HCT116 (cell line): ENCODE measurements around the gene BOLA3. TPM values are rescaled to one million over a fixed set of nuclear protein-coding genes. Genes with fewer than 3 reads are reported as not detected.

ENCODE experiments used
- ATAC-seq: fragments of 200-7000 bp; cut with Tn5 transposase; 2 replicates; pipeline ENCODE4 v1.9.1; 2020; ENCODE audit warnings: mild to moderate bottlenecking, moderate library complexity
- BruUV-seq: library from RNA; stranded (reverse); fragments of 400-500 nt; replicated peaks from 2 replicates; lab custom pipeline; 2021; lab: Mats Ljungman, UMichigan
- CTCF ChIA-PET: fragments of 300-600 bp; sonication (Branson Sonifier 250); formaldehyde crosslinking; loops from one replicate; lab custom pipeline; 2021; ENCODE audit warnings: antibody characterized with exemption; lab: Charles Lee
- POLR2A ChIA-PET: fragments of 300-600, 350-600 bp; sonication (Branson Sonifier 250); formaldehyde crosslinking; loops from one replicate; lab custom pipeline; 2021; ENCODE audit warnings: antibody characterized with exemption; lab: Charles Lee
- RAD21 ChIA-PET, 2 experiments: fragments of 300-600 bp; sonication (Branson Sonifier 250); formaldehyde crosslinking; loops; one replicate each; lab custom pipeline; 2023; ENCODE audit warnings: low total read pairs in 2 of 2; ENCODE audit not compliant: uncharacterized antibody in 2 of 2, unreplicated experiment in 2 of 2, low non-redundant PET in 1 of 2; lab: Charles Lee
- DNase-seq: peaks from one replicate; pipeline ENCODE4 v3.0.0-alpha.2; 2010; ENCODE audit warnings: low read depth, low spot score
- H2AFZ ChIP-seq: fragments of 200-600 bp; shearing (Covaris generic), sonication (generic); 2 replicates; pipeline ENCODE4 v1.6.1; 2017; ENCODE audit warnings: low read depth, mixed run types, mixed read lengths, antibody characterized with exemption, low read length; ENCODE audit not compliant: poor library complexity, severe bottlenecking
- H3K27ac ChIP-seq: 2 replicates; pipeline ENCODE4 v1.5.1; 2012; ENCODE audit warnings: low read depth, low read length
- H3K27me3 ChIP-seq: fragments of 200-600 bp; sonication (generic); 2 replicates; pipeline ENCODE4 v1.6.1; 2016; ENCODE audit warnings: mixed run types, low read length, mixed read lengths; ENCODE audit not compliant: insufficient read depth
- H3K36me3 ChIP-seq, 2 experiments: fragments of 200-500 bp in 1 of 2; fragments of 200-600 bp in 1 of 2; sonication (Bioruptor generic) in 1 of 2; sonication (generic) in 1 of 2; 2 replicates each; pipeline versions ENCODE4 v1.5.1 to v1.6.1; 2014 to 2016; ENCODE audit warnings: low read length in 2 of 2, inconsistent platforms in 1 of 2, mixed read lengths in 1 of 2, mixed run types in 1 of 2; ENCODE audit not compliant: insufficient read depth in 2 of 2, control insufficient read depth in 1 of 2
- H3K4me1 ChIP-seq, 2 experiments: fragments of 200-600 bp in 1 of 2; sonication (generic) in 1 of 2; 2 replicates each; pipeline versions ENCODE4 v1.5.1 to v1.6.1; 2012 to 2017; ENCODE audit warnings: low read length in 2 of 2, inconsistent platforms in 1 of 2, mild to moderate bottlenecking in 1 of 2, mixed read lengths in 1 of 2, mixed run types in 1 of 2, moderate library complexity in 1 of 2; ENCODE audit not compliant: insufficient read depth in 2 of 2, control insufficient read depth in 1 of 2
- H3K4me2 ChIP-seq: fragments of 200-600 bp; sonication (generic); 2 replicates; pipeline ENCODE4 v1.6.1; 2017; ENCODE audit warnings: mixed run types, low read length, mixed read lengths
- H3K4me3 ChIP-seq, 2 experiments: fragments of 200-600 bp in 1 of 2; sonication (generic) in 1 of 2; replicated peaks in 1 of 2; 2 replicates each; pipeline ENCODE4 v1.5.1; 2011 to 2016; ENCODE audit warnings: low read length in 2 of 2, control low read depth in 1 of 2, low read depth in 1 of 2, mild to moderate bottlenecking in 1 of 2, mixed read lengths in 1 of 2, mixed run types in 1 of 2
- H3K79me2 ChIP-seq: fragments of 200-600 bp; sonication (generic); 2 replicates; pipeline ENCODE4 v1.6.1; 2017; ENCODE audit warnings: mild to moderate bottlenecking, mixed run types, low read length, moderate library complexity, mixed read lengths; ENCODE audit not compliant: insufficient read depth
- H3K9ac ChIP-seq: fragments of 200-600 bp; sonication (generic); 2 replicates; pipeline ENCODE4 v1.6.1; 2016; ENCODE audit warnings: low read length, mixed read lengths
- H3K9me2 ChIP-seq: fragments of 200-600 bp; sonication (generic), shearing (Covaris generic); 2 replicates; pipeline ENCODE4 v1.6.1; 2017; ENCODE audit warnings: mixed run types, mild to moderate bottlenecking, moderate library complexity; ENCODE audit not compliant: insufficient read depth
- H3K9me3 ChIP-seq, 2 experiments: fragments of 200-500 bp in 1 of 2; fragments of 200-600 bp in 1 of 2; sonication (Bioruptor generic) in 1 of 2; sonication (generic) in 1 of 2; 2 replicates each; pipeline ENCODE4 v1.6.1; 2014 to 2017; ENCODE audit warnings: low read length in 2 of 2, mixed read lengths in 2 of 2, inconsistent platforms in 1 of 2, low read depth in 1 of 2, mild to moderate bottlenecking in 1 of 2, mixed run types in 1 of 2, moderate library complexity in 1 of 2; ENCODE audit not compliant: control insufficient read depth in 1 of 2, insufficient read depth in 1 of 2
- H4K20me1 ChIP-seq: fragments of 200-600 bp; sonication (generic), shearing (Covaris generic); 2 replicates; pipeline ENCODE4 v1.6.1; 2017; ENCODE audit warnings: mixed run types, mild to moderate bottlenecking, moderate library complexity; ENCODE audit not compliant: insufficient read depth
- ATF3 ChIP-seq: IDR thresholded peaks from 2 replicates; pipeline ENCODE4 v1.6.1; 2012
- CBX3 ChIP-seq: IDR thresholded peaks from 2 replicates; pipeline ENCODE4 v1.6.1; 2012; ENCODE audit warnings: low read depth
- CEBPB ChIP-seq: IDR thresholded peaks from 2 replicates; pipeline ENCODE4 v1.6.1; 2012; ENCODE audit warnings: low read depth
- CTCF ChIP-seq, 3 experiments: fragments of 200-600 bp in 1 of 3; sonication (generic) in 1 of 3; IDR thresholded peaks in 2 of 3; conservative IDR thresholded peaks in 1 of 3; 2 replicates each; pipeline ENCODE4 v1.5.1; 2012 to 2017; ENCODE audit warnings: low read depth in 2 of 3, low read length in 2 of 3, antibody characterized with exemption in 1 of 3, borderline replicate concordance in 1 of 3, control low read depth in 1 of 3, mild to moderate bottlenecking in 1 of 3, mixed read lengths in 1 of 3, mixed run types in 1 of 3, moderate library complexity in 1 of 3; ENCODE audit not compliant: insufficient read depth in 1 of 3
- EGR1 ChIP-seq: IDR thresholded peaks from 2 replicates; pipeline ENCODE4 v1.6.1; 2012; ENCODE audit warnings: low read depth
- ELF1 ChIP-seq: IDR thresholded peaks from 2 replicates; pipeline ENCODE4 v1.6.1; 2012; ENCODE audit warnings: low read depth, borderline replicate concordance
- EZH2 ChIP-seq: fragments of 200-600 bp; sonication (generic); IDR thresholded peaks from 2 replicates; pipeline ENCODE4 v1.6.1; 2017; ENCODE audit warnings: antibody characterized with exemption, mixed run types
- POLR2A ChIP-seq: IDR thresholded peaks from 2 replicates; pipeline ENCODE4 v1.7.0; 2011; ENCODE audit warnings: borderline replicate concordance; ENCODE audit not compliant: insufficient read depth, insufficient read length; ENCODE audit errors: extremely low read depth
- POLR2AphosphoS5 ChIP-seq: IDR thresholded peaks from 2 replicates; pipeline ENCODE4 v1.6.1; 2011; ENCODE audit warnings: mild to moderate bottlenecking, low read depth, low read length, moderate library complexity
- RAD21 ChIP-seq: IDR thresholded peaks from 2 replicates; pipeline ENCODE4 v1.6.1; 2012; ENCODE audit warnings: low read depth, mild to moderate bottlenecking
- SP1 ChIP-seq: IDR thresholded peaks from 2 replicates; pipeline ENCODE4 v1.6.1; 2012; ENCODE audit warnings: low read depth
- SRF ChIP-seq: IDR thresholded peaks from 2 replicates; pipeline ENCODE4 v1.6.1; 2012; ENCODE audit warnings: low read depth
- YY1 ChIP-seq: IDR thresholded peaks from 2 replicates; pipeline ENCODE4 v1.6.1; 2011; ENCODE audit warnings: low read length, low read depth, moderate library complexity, mild to moderate bottlenecking; ENCODE audit not compliant: insufficient replicate concordance; ENCODE audit errors: extremely low read depth
- ZNF274 ChIP-seq: fragments of 200-500 bp; sonication (Bioruptor generic); IDR thresholded peaks from 2 replicates; pipeline ENCODE4 v1.6.1; 2014; ENCODE audit warnings: mild to moderate bottlenecking, low read depth, low read length, inconsistent platforms
- intact Hi-C: fragments of 100-400 bp; cut with micrococcal nuclease; formaldehyde crosslinking; loops from 2 replicates; pipeline ENCODE4 v1.10.0; 2022
- total RNA-seq: library from RNA; stranded (reverse); gene quantifications from one replicate; pipeline ENCODE4 v1.2.1, GENCODE V29; 2021; ENCODE audit not compliant: unreplicated experiment
- TF ChIP-seq, protein P1 (sequence below): IDR thresholded peaks from 2 replicates; pipeline ENCODE4 v1.6.1; 2011; ENCODE audit warnings: mild to moderate bottlenecking, low read length, moderate library complexity; ENCODE audit not compliant: insufficient replicate concordance; ENCODE audit errors: extremely low read depth

Gene BOLA3
- total RNA-seq, 1 experiment from 2014 or later: 62.9 TPM

DNA sequence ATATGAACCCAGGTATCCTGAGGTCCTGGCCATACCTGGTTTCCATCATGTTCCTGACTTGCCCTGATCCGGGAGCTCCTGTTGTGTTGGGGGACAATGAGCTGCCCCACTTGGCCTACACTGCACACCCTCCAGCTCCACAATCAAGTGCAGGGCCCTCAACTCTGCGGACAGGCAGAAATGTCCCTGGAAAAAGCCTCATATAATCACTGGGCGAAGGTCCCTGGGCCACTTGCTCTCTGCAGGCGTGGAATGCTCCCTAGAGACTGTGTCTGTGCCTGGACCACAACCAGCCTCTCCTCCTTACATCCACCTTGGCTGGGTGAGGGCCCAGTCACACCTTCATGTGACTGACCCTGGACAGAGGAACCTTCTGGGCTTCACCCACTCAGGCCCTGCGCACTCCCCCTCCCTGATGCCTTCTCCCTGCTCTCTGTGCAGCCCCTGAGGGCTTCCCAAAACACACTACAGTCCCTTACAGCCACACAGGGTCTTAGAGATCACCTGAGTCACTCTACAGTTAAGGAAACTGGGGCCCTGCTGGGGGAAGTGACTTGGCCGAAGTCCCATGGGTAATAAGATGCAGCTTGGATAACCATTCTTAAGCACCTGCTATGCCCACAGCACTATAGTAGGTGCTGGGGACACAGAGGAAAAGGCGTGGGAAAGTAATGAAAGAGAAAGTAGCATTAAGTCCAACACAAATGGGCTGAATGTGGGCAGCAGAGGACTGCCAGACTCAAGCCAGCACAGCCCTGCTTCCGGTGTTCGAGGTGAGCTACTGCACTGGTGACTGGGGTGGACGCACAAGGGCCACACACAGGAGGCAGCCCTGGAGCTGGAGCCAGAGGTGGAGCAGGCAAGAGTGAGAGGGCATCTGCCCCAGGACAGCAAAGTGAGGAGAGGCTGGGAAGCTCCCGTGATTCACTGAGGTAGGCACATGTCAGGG lies 9.8 kb downstream of the BOLA3 start:
- POLR2A ChIA-PET: no interaction called here

DNA sequence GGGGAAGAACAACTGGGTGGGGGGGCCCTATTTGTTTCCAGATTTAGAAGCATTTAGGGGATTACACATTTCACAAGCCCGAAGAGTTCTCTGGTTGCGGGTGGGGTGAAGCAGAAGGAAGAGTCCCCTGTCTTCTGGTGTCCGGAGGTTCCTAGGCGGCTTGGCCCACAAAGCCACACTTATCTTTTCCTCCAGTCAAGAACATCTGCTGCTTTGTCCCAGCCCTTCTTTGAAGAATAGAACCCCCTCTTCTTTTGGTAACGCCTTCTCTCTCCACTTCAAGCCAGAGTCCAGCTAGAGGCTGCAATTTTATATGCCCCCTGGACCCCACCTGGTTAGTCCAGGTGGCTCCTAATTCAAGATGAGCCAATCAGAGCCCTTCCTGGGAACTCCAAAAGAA lies 15.8 kb downstream of the BOLA3 start:
- no peaks in the 10 kb centered on the region for H3K79me2 ChIP-seq
- H3K4me1 ChIP-seq: no peaks in the 10 kb centered on the region
- no peaks in the 10 kb centered on the region for H3K9me3 ChIP-seq
- ChIA-PET CTCF (no interaction called here), POLR2A (no interaction called here), RAD21 (no interaction called here)
- no peak overlapping the region for H2AFZ ChIP-seq
- H4K20me1 ChIP-seq: no peaks in the 10 kb centered on the region
- no TSS peak for BruUV-seq
- H3K9me2 ChIP-seq: no peaks in the 10 kb centered on the region
- intact Hi-C loops: no loop called here
- no peaks in the 10 kb centered on the region for H3K27me3 ChIP-seq
- no peak overlapping the region for H3K27ac ChIP-seq
- H3K4me3 ChIP-seq: no peak overlapping the region
- no peak overlapping the region for H3K9ac ChIP-seq
- no peak overlapping the region for H3K4me2 ChIP-seq
- ATAC-seq (no peak), DNase-seq (no peak)
- H3K36me3 ChIP-seq: no peaks in the 10 kb centered on the region; a peak in 2 of 4 replicates
- TF ChIP-seq RAD21: no peak
- no peak for TF ChIP-seq EGR1
- TF ChIP-seq SP1: no peak
- TF ChIP-seq SRF: no peak
- TF ChIP-seq, protein P1, sequence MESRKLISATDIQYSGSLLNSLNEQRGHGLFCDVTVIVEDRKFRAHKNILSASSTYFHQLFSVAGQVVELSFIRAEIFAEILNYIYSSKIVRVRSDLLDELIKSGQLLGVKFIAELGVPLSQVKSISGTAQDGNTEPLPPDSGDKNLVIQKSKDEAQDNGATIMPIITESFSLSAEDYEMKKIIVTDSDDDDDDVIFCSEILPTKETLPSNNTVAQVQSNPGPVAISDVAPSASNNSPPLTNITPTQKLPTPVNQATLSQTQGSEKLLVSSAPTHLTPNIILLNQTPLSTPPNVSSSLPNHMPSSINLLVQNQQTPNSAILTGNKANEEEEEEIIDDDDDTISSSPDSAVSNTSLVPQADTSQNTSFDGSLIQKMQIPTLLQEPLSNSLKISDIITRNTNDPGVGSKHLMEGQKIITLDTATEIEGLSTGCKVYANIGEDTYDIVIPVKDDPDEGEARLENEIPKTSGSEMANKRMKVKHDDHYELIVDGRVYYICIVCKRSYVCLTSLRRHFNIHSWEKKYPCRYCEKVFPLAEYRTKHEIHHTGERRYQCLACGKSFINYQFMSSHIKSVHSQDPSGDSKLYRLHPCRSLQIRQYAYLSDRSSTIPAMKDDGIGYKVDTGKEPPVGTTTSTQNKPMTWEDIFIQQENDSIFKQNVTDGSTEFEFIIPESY: no peak
- TF ChIP-seq ATF3: no peak
- TF ChIP-seq POLR2A: no peak
- no peak for TF ChIP-seq CTCF (IDR thresholded peaks at IDR 0.05 in 2 of 3, conservative IDR thresholded peaks at IDR 0.05 in 1 of 3; ENCODE audit: borderline replicate concordance in 1 of 3, insufficient read depth in 1 of 3, low read depth in 2 of 3, low read length in 2 of 3)
- TF ChIP-seq POLR2AphosphoS5: no peak
- no peak for TF ChIP-seq ELF1
- no peak for TF ChIP-seq CEBPB
- TF ChIP-seq ZNF274: no peak
- no peak for TF ChIP-seq EZH2
- no peak for TF ChIP-seq YY1
- TF ChIP-seq CBX3: no peak

More for the DNA sequence above, 9.8 kb downstream of the BOLA3 start:
- Histone ChIP-seq H3K79me2 (no peaks in the 10 kb centered on the region; the same call in 1 of the 2 replicates), H3K4me3 (no peak overlapping the region), H2AFZ (no peak overlapping the region), H3K27me3 (no peaks in the 10 kb centered on the region), H3K9ac (no peak overlapping the region), H4K20me1 (no peaks in the 10 kb centered on the region), H3K9me2 (no peaks in the 10 kb centered on the region), H3K27ac (no peak overlapping the region), H3K36me3 (peaks cover 0 to 3% of the 10 kb centered on the region in 2 experiments; a peak in 3 of 4 replicates), H3K4me1 (no peaks in the 10 kb centered on the region), H3K4me2 (no peak overlapping the region), H3K9me3 (no peaks in the 10 kb centered on the region)
- intact Hi-C loops: no loop called here
- no TSS peak for BruUV-seq
- ChIA-PET CTCF (interaction anchor here (0.8 kb wide), 1 partner anchor 11 kb away, joined by 3 read pairs; no protein-coding TSS in a partner anchor), RAD21 (no interaction called here)
- TF ChIP-seq POLR2A: no peak
- no peak for ATAC-seq
- no peak for DNase-seq
